ENCODE results near the gene TRAF1. TPM values are rescaled to one million over a fixed set of nuclear protein-coding genes. Genes with fewer than 3 reads are reported as not detected.

TRAF1 gene
- polyA plus RNA-seq, 1 donor from 2014 or later = 0.89 TPM

DNA sequence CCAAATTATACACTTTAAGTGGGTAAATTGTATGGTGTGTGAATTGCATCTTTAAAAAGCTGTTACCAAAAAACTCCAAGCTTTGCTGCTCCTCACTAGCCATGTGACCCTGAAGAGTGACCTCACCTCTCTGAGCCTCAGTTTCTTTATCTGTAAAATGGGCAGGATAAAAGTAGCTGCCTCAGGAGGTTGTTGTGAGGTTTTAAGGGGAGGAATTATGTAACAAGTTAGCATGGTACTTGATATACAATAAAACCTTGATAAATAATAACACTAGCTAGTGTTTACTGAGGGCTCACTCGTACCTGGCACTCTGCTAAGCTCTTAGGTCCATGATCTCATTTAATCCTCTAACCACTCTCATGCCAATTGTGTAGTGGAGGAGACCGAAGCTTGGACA is 30.6 kb downstream of the TRAF1 start:
- no peaks in the 10 kb centered on the region for H3K9me3 ChIP-seq (ENCODE audit: low read length)
- H3K9me2 ChIP-seq (ENCODE audit: insufficient read depth, low read length) = no peaks in the 10 kb centered on the region
- H2AFZ ChIP-seq (ENCODE audit: low read depth, low read length) = no peak overlapping the region
- no peaks in the 10 kb centered on the region for H3K27me3 ChIP-seq (ENCODE audit: insufficient read depth, low read depth, low read length)
- no peaks in the 10 kb centered on the region for H4K20me1 ChIP-seq (ENCODE audit: insufficient read depth)
- no peak overlapping the region for H3K4me2 ChIP-seq (ENCODE audit: low read length)
- no peaks in the 10 kb centered on the region for H3K36me3 ChIP-seq (ENCODE audit: insufficient read depth, low read length)
- H3K9ac ChIP-seq (ENCODE audit: low read length) = no peak overlapping the region
- H3F3A ChIP-seq (ENCODE audit: insufficient read depth, low read length, poor library complexity, severe bottlenecking) = no peaks in the 10 kb centered on the region
- TF ChIP-seq MXI1 (conservative IDR thresholded peaks at IDR 0.05; ENCODE audit: poor library complexity, severe bottlenecking) (no peak), RAD21 (conservative IDR thresholded peaks at IDR 0.05) (no peak), SMC3 (conservative IDR thresholded peaks at IDR 0.05; ENCODE audit: poor library complexity) (no peak), POLR2AphosphoS5 (IDR thresholded peaks at IDR 0.05) (no peak), EP300 (conservative IDR thresholded peaks at IDR 0.05; ENCODE audit: poor library complexity, severe bottlenecking) (no peak)
- TF ChIP-seq, protein P1, sequence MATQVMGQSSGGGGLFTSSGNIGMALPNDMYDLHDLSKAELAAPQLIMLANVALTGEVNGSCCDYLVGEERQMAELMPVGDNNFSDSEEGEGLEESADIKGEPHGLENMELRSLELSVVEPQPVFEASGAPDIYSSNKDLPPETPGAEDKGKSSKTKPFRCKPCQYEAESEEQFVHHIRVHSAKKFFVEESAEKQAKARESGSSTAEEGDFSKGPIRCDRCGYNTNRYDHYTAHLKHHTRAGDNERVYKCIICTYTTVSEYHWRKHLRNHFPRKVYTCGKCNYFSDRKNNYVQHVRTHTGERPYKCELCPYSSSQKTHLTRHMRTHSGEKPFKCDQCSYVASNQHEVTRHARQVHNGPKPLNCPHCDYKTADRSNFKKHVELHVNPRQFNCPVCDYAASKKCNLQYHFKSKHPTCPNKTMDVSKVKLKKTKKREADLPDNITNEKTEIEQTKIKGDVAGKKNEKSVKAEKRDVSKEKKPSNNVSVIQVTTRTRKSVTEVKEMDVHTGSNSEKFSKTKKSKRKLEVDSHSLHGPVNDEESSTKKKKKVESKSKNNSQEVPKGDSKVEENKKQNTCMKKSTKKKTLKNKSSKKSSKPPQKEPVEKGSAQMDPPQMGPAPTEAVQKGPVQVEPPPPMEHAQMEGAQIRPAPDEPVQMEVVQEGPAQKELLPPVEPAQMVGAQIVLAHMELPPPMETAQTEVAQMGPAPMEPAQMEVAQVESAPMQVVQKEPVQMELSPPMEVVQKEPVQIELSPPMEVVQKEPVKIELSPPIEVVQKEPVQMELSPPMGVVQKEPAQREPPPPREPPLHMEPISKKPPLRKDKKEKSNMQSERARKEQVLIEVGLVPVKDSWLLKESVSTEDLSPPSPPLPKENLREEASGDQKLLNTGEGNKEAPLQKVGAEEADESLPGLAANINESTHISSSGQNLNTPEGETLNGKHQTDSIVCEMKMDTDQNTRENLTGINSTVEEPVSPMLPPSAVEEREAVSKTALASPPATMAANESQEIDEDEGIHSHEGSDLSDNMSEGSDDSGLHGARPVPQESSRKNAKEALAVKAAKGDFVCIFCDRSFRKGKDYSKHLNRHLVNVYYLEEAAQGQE (IDR thresholded peaks at IDR 0.05; ENCODE audit: borderline replicate concordance) = no peak
- TF ChIP-seq, protein P2, sequence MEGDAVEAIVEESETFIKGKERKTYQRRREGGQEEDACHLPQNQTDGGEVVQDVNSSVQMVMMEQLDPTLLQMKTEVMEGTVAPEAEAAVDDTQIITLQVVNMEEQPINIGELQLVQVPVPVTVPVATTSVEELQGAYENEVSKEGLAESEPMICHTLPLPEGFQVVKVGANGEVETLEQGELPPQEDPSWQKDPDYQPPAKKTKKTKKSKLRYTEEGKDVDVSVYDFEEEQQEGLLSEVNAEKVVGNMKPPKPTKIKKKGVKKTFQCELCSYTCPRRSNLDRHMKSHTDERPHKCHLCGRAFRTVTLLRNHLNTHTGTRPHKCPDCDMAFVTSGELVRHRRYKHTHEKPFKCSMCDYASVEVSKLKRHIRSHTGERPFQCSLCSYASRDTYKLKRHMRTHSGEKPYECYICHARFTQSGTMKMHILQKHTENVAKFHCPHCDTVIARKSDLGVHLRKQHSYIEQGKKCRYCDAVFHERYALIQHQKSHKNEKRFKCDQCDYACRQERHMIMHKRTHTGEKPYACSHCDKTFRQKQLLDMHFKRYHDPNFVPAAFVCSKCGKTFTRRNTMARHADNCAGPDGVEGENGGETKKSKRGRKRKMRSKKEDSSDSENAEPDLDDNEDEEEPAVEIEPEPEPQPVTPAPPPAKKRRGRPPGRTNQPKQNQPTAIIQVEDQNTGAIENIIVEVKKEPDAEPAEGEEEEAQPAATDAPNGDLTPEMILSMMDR (IDR thresholded peaks at IDR 0.05; ENCODE audit: poor library complexity, severe bottlenecking) = no peak
- H3K4me3 ChIP-seq (ENCODE audit: low read length) = no peak overlapping the region
- no peaks in the 10 kb centered on the region for H3K79me2 ChIP-seq (replicated peaks; ENCODE audit: insufficient read depth, low read length)
- no peak overlapping the region for H3K27ac ChIP-seq (ENCODE audit: low read length)

DNA sequence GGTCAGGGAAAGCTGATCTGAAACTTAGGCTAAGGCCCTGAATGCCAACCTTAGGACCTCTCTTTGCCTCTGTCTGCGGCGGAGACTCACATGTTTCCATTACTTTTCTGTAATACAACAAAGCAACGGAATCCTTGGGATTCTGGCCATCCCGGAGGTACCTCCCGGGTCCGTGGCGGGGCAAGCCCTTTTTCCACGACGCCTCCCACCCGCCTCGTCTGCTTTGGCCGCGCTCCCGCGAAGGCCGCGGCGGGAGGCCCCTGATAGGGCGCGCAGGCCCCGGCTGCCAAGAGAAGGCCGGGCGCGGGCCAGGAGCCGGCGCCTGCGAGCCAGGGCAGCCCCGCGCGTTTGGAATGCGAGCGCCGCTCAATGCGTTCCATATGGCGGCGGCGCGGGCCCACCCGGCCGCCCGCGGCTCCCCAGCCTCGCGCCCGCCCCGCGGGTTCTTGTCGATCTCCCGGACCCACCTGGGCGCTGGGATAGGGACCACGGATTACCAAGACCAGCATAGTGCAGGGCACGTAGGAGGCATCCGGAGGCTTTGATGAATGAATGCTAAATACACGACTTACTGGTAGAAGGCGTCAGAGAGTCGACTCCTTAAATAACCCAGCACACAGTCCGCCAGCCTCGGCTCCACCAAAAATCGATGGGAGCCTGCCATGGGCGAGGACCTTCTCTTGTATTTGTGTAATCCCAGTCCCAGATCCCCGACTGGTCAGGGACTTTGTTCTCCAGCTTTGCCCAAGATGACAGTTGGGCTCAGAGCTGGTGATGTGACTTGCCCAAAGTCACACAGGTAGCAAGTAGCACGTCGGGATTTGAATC is 32.1 kb downstream of the TRAF1 start:
- Histone ChIP-seq H4K20me1 (ENCODE audit: insufficient read depth) (no peaks in the 10 kb centered on the region), H3K9me2 (ENCODE audit: insufficient read depth, low read length) (no peaks in the 10 kb centered on the region), H3K79me2 (replicated peaks; ENCODE audit: insufficient read depth, low read length) (no peaks in the 10 kb centered on the region), H3K4me3 (ENCODE audit: low read length) (no peak overlapping the region), H3K9ac (ENCODE audit: low read length) (no peak overlapping the region), H3K36me3 (ENCODE audit: insufficient read depth, low read length) (no peaks in the 10 kb centered on the region), H3K9me3 (ENCODE audit: low read length) (no peaks in the 10 kb centered on the region), H3F3A (ENCODE audit: insufficient read depth, low read length, poor library complexity, severe bottlenecking) (no peaks in the 10 kb centered on the region), H3K27me3 (ENCODE audit: insufficient read depth, low read depth, low read length) (no peaks in the 10 kb centered on the region), H2AFZ (ENCODE audit: low read depth, low read length) (no peak overlapping the region), H3K4me2 (ENCODE audit: low read length) (no peak overlapping the region), H3K27ac (ENCODE audit: low read length) (no peak overlapping the region)
- TF ChIP-seq, protein P2 (IDR thresholded peaks at IDR 0.05; ENCODE audit: poor library complexity, severe bottlenecking) = no peak
- TF ChIP-seq TAF1 (IDR thresholded peaks at IDR 0.05; ENCODE audit: low read depth) (no peak), RAD21 (conservative IDR thresholded peaks at IDR 0.05) (no peak), POLR2AphosphoS5 (IDR thresholded peaks at IDR 0.05) (no peak), EP300 (conservative IDR thresholded peaks at IDR 0.05; ENCODE audit: poor library complexity, severe bottlenecking) (no peak), SMC3 (conservative IDR thresholded peaks at IDR 0.05; ENCODE audit: poor library complexity) (no peak)

Measured in neural cell (in vitro differentiated cells).